Calu3 (cell line): ENCODE measurements around the gene CASK. TPM values are rescaled to one million over a fixed set of nuclear protein-coding genes. Genes with fewer than 3 reads are reported as not detected.
A peak's percentile ranks its signal among the peaks of the same experiment; 100 is the strongest.

Experiments
- BruUV-seq: library from RNA; stranded (reverse); fragments of 400-500 nt; replicated peaks from 2 replicates; lab custom pipeline; 2021; lab: Mats Ljungman, UMichigan
- CTCF ChIA-PET: fragments of 300-600 bp; sonication (Branson Sonifier 250); formaldehyde crosslinking; loops from one replicate; lab custom pipeline; 2022; ENCODE audit warnings: antibody characterized with exemption; lab: Charles Lee
- DNase-seq: peaks from one replicate; pipeline ENCODE4 v3.0.0; 2022
- H3K27ac Mint-ChIP-seq: one replicate; pipeline ENCODE4 v1.8.0; 2022; ENCODE audit warnings: mixed read lengths; ENCODE audit not compliant: unreplicated experiment
- H3K27me3 Mint-ChIP-seq: one replicate; pipeline ENCODE4 v1.8.0; 2022; ENCODE audit warnings: mixed read lengths; ENCODE audit not compliant: unreplicated experiment
- H3K36me3 Mint-ChIP-seq: one replicate; pipeline ENCODE4 v1.8.0; 2022; ENCODE audit warnings: mild to moderate bottlenecking, moderate library complexity, mixed read lengths; ENCODE audit not compliant: insufficient read depth, unreplicated experiment
- H3K4me1 Mint-ChIP-seq: one replicate; pipeline ENCODE4 v1.8.0; 2022; ENCODE audit warnings: mild to moderate bottlenecking, low read depth, mixed read lengths; ENCODE audit not compliant: unreplicated experiment
- H3K4me3 Mint-ChIP-seq: one replicate; pipeline ENCODE4 v1.8.0; 2022; ENCODE audit warnings: mild to moderate bottlenecking, low read depth, moderate library complexity, mixed read lengths; ENCODE audit not compliant: unreplicated experiment
- H3K9me3 Mint-ChIP-seq: one replicate; pipeline ENCODE4 v1.8.0; 2022; ENCODE audit warnings: low read depth, mixed read lengths; ENCODE audit not compliant: unreplicated experiment
- CTCF ChIP-seq: fragments of 200-600 bp; IDR thresholded peaks from one replicate; pipeline ENCODE4 v1.8.0; 2022; ENCODE audit warnings: antibody characterized with exemption; ENCODE audit not compliant: unreplicated experiment
- intact Hi-C: fragments of 100-400 bp; cut with micrococcal nuclease; formaldehyde crosslinking; loops from one replicate; pipeline ENCODE4 v1.10.0; 2022; ENCODE audit not compliant: unreplicated experiment
- total RNA-seq: library from RNA; stranded (reverse); gene quantifications from 2 replicates; pipeline ENCODE4 v1.2.3, GENCODE V29; 2022

The CASK gene
- total RNA-seq, 1 experiment from 2014 or later, result 157 TPM

GRCh38 chrX:41670112-41670511, 253.2 kb downstream of the CASK start:
- Mint-ChIP-seq H3K4me3 (peak overlapping the region; percentile 26), H3K27ac (peak overlapping the region; percentile 39), H3K36me3 (peaks cover 7% of the 10 kb centered on the region), H3K4me1 (peaks cover 45% of the 10 kb centered on the region), H3K9me3 (no peaks in the 10 kb centered on the region), H3K27me3 (no peaks in the 10 kb centered on the region)
- CTCF ChIA-PET, result no interaction called here
- intact Hi-C loops, result no loop called here
- TF ChIP-seq CTCF, result no peak
- DNase-seq, result no peak
- BruUV-seq, result no TSS peak

GRCh38 chrX:41667631-41668030, 255.7 kb downstream of the CASK start:
- CTCF ChIA-PET, result interaction anchor here (0.6 kb wide), 1 partner anchor 30 kb away, joined by 7 read pairs; no protein-coding TSS in a partner anchor
- peaks cover 48% of the 10 kb centered on the region for H3K4me1 Mint-ChIP-seq
- peak overlapping the region; percentile 90 for H3K27ac Mint-ChIP-seq
- intact Hi-C loops, result no loop called here
- no peaks in the 10 kb centered on the region for H3K27me3 Mint-ChIP-seq
- no peaks in the 10 kb centered on the region for H3K9me3 Mint-ChIP-seq
- no peak for DNase-seq
- no peak for TF ChIP-seq CTCF
- no peak overlapping the region for H3K4me3 Mint-ChIP-seq
- H3K36me3 Mint-ChIP-seq, result peaks cover 8% of the 10 kb centered on the region
- no TSS peak for BruUV-seq

GRCh38 chrX:41666251-41666650, 257.1 kb downstream of the CASK start:
- H3K4me3 Mint-ChIP-seq, result no peak overlapping the region
- intact Hi-C loops, result no loop called here
- H3K27ac Mint-ChIP-seq, result peak overlapping the region; percentile 90
- H3K27me3 Mint-ChIP-seq, result no peaks in the 10 kb centered on the region
- CTCF ChIA-PET, result interaction anchor here (1.0 kb wide), 1 partner anchor 9 kb away, joined by 3 read pairs; no protein-coding TSS in a partner anchor
- peaks cover 36% of the 10 kb centered on the region for H3K4me1 Mint-ChIP-seq
- peak; percentile 4 for DNase-seq
- no TSS peak for BruUV-seq
- peaks cover 13% of the 10 kb centered on the region for H3K36me3 Mint-ChIP-seq
- TF ChIP-seq CTCF, result no peak
- no peaks in the 10 kb centered on the region for H3K9me3 Mint-ChIP-seq

GRCh38 chrX:41665686-41666085, 257.7 kb downstream of the CASK start:
- no TSS peak for BruUV-seq
- CTCF ChIA-PET, result interaction anchor here (1.0 kb wide), 1 partner anchor 8 kb away, joined by 3 read pairs; no protein-coding TSS in a partner anchor
- H3K36me3 Mint-ChIP-seq, result peaks cover 17% of the 10 kb centered on the region
- peaks cover 34% of the 10 kb centered on the region for H3K4me1 Mint-ChIP-seq
- no peak for TF ChIP-seq CTCF
- H3K27me3 Mint-ChIP-seq, result no peaks in the 10 kb centered on the region
- H3K9me3 Mint-ChIP-seq, result no peaks in the 10 kb centered on the region
- intact Hi-C loops, result no loop called here
- H3K4me3 Mint-ChIP-seq, result peak overlapping the region; percentile 6
- H3K27ac Mint-ChIP-seq, result peak overlapping the region; percentile 90
- no peak for DNase-seq
